Fibroblast of the conjunctiva (primary cell): ENCODE results near the gene RTN1.

Experiments
- DNase-seq: peaks from one replicate; pipeline ENCODE4 v3.0.0-alpha.2; 2010; ENCODE audit warnings: low read depth

RTN1 gene

DNA sequence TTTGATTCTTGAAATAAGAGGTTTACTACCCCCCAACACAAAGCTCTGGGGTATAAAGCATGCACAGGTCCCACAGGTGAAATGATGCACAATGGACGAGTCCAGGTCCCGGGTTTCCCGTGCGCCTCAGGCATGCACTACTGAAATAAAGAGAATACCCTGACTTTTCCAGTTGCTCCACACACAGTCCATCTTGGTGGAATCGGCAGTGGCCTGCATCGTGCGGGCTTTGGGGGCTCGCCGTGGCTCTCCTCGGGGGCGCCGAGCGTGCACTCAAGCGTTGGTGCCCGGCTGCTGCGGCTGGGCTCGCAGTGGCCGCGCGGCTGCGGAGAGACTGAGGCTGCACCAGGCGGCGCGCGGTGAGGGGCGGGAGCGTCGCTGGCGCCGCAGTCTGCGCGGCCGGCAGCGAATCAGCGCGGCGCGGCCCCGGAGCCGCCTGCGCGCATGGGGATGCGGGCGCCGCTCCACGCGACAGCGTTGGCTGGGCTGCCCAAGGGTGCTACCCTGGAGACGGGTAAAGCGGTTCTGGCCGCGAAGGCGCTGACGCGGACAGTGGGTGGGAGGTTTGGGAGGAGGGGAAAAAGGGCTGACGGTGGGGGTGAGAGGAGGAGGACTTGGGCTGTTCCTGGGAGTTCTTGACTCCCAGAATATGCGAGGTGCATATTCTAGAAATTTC lies 240.2 kb downstream of the RTN1 start:
- no peak for DNase-seq

GRCh38 chr14:59629444-59630287 lies 240.9 kb downstream of the RTN1 start:
- no peak for DNase-seq

DNA sequence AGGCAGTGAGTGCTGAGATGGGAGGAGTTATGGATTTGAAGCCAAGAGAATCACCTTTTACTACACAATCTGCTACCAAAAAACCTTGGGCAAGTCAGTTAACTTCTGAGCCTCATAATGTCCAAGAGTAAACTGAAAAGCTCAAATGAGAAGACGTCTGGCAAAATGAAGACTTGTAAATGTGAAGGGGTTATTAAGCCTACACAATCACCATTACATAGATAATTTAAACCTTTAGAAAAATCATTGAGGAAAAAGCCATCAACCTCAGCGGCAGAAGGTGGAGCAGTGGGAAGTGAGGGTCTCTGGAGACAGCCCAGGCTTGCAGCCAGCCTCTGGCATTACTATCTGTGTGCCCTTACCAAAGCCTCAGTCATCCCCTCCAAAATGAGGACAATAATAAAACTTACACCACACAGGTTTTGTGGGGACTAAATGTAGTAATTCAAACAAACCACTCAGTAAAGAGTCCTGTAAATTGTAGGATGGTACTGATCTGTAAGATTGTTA lies 243.5 kb downstream of the RTN1 start:
- DNase-seq, result no peak

- DNase-seq, result no peak
Measured at GRCh38 chr14:59622631-59623030, 247.9 kb downstream of the RTN1 start.

GRCh38 chr14:59619061-59619460 lies 251.5 kb downstream of the RTN1 start:
- no peak for DNase-seq

DNA sequence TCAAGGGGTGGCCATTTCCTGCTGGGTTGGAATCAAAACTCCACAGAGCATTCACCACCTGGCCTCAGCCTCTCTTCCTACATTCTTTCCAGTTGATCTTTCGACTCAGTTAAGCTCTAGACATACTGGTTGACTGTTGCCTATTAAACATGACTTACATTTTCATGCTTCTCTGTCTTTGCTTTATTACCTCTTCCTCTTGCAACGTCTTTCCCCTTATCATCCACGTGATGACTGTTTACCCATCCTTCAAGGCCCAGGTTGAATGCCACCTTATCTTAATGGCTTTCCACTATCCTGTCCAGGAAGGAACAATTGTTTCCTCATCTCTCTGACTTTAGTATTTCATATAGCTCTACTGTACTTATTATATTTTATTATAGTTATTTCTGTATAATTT lies 269.5 kb downstream of the RTN1 start:
- no peak for DNase-seq

- DNase-seq, result no peak
Measured at GRCh38 chr14:59600211-59600945, 270.2 kb downstream of the RTN1 start.

- no peak for DNase-seq
Measured at GRCh38 chr14:59595071-59595470, 275.5 kb downstream of the RTN1 start.

- DNase-seq, result no peak
Measured at GRCh38 chr14:59591641-59592370, 278.8 kb downstream of the RTN1 start.

GRCh38 chr14:59588101-59588500 lies 282.5 kb downstream of the RTN1 start:
- DNase-seq, result no peak

- DNase-seq, result peak; percentile 5
Measured at GRCh38 chr14:59585891-59586554, 284.6 kb downstream of the RTN1 start.

DNA sequence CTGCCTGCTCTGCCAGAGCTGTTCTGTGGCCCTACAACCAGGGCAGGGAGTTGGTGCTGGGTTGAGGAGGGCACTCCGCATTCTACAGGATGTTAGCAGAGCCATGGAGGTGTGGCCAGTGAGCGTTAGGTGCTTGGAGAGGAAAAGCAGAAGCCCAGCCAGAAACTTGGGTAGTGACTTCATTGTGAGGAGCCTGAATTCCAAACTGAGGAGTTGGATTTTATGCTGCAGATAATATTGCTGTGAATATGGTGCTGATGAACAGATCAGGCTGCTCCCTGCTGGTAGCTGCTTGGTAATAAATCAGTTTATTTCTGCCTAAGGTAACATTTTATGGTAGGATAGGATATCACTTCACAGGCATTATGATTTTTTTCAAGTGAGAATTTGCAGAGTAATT lies 286.8 kb downstream of the RTN1 start:
- no peak for DNase-seq

DNA sequence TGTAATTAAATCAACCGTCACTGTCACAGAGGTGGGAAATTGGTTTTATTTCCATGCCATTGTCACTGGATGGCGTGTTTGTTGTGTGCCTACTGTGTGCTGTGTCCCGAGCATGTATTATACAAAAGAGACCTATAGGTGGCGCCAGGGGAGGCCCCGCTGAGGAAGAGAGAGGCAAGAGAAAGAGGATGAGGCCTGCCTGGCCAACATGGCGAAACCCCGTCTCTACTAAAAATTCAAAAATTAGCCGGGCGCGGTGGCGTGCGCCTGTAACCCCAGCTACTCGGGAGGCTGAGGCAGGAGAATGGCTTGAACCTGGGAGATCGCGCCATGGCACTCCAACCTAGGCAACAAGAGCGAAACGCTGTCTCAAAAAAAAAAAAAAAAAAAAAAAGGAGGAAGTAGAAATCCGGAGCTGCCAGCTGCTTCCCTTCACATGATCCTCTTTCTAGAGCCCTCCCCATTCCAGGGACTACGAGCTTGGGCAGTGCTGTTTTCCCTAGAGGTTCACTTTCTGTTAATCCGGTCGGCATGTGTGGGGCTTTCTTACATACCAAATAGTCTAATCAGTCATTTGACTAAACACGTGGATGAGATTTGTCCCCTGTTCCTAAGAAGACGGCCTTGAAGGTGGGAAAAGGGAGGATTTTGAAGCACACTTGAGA lies 287.6 kb downstream of the RTN1 start:
- no peak for DNase-seq

GRCh38 chr14:59582161-59582560 lies 288.4 kb downstream of the RTN1 start:
- DNase-seq, result no peak

GRCh38 chr14:59580911-59581310 lies 289.7 kb downstream of the RTN1 start:
- DNase-seq, result no peak

DNA sequence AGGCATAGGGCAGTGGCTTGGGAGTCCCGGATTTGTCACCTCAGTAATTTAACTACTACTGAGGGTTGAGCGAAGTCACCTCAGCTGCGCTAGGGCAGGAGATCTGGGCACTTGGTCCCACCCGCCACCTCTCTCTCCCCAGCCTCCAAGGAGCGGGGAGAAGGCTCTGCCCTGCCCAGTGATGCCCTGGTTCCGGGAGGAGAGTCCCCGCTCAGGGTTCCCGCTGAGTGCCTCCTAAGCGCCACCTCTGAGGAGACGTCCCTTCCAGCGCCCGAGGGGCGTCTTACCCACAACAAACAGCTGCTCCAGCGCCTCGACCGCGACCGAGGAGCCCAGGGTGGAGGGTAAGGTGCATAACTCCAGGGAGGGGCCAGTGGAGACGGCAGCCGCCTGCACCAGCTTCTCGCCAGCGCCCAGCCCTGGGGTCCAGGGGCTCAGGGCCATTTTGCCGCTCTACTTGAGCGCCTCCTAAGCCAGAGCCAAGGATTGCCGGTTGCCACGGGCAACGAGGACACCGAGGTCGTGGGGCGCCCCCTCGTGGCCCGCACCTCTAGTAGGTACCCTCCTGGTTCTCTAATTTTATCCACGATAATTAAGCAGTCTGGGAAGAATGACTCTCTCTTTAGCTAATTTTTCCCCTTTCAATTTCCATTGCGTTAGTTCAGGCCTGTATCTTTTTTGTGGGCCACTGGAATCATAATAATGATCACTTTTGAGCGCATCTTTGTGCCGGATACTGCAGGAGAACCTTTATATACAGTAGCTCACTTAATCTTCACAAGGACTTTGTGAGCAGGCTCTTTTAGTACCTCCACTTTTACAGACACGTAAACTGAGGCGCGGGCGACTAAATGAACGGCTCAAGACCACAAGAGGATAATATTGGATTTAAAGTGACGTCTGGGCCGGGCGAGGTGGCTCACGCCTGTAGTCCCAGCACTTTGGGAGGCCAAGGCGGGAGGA lies 294.0 kb downstream of the RTN1 start, which contains the start of gene CCDC175:
CCDC175 (minus strand) TSS at position 481 of the 963 bp plus-strand sequence; CDS start at position 444, 37 bp downstream.
- DNase-seq, result peak; percentile 71

DNA sequence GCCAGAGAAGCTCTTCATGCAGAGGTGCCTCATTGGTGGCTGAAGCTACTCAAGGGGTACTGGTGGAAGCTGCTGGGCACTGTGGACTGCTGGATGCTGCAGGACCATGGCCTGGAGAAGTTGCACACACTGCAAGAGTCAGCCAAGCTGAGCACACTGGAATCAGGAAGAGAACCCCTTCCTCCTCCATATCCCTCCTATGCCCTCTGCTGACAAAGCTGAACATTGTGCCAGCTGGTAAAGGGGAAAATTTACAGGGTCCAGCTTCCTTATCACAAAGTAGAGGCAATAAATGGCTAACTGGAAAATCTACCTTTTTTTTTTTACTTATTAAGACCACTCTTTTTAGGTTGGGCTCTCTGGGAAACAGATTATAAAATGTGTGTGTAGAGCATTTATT lies 300.5 kb downstream of the RTN1 start:
- DNase-seq, result no peak

DNA sequence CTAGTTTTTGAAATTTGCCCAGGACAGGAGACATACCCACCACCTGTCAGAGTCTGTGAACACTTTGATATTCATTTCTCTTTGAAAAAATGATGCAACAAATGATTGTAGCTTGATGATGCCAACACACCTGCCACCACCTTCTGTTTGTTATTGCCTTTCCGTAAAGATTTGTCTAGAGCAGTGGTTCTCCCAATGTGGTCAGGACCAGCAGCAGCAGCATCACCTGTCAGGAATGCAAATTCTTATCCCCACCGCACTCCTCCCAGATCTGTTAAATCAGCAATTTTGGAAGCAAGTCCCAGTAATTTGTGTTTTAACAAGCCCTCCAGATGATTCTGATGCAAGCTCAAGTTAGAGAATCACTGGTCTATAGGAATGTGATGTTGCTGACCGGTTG lies 303.9 kb downstream of the RTN1 start:
- no peak for DNase-seq

DNA sequence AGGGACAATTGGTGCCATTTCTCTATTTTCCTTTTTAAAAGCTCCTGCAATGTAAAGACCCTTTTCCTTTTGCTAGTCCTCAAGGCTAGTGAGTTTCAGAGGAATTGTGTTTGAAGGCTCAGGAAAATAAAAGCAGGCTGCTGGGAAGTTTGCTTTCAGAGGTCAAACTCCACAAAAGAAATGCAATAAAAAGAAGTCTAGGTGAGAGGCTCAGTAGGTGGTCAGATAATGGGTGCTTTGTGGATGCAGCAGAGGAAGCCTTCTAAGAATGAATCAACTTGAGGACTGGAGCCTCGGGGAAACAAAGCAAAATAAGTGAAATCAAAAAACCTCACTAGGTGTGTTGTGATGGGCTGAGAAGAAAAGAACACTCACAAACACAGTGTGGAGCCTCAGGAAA lies 304.3 kb downstream of the RTN1 start:
- no peak for DNase-seq

DNA sequence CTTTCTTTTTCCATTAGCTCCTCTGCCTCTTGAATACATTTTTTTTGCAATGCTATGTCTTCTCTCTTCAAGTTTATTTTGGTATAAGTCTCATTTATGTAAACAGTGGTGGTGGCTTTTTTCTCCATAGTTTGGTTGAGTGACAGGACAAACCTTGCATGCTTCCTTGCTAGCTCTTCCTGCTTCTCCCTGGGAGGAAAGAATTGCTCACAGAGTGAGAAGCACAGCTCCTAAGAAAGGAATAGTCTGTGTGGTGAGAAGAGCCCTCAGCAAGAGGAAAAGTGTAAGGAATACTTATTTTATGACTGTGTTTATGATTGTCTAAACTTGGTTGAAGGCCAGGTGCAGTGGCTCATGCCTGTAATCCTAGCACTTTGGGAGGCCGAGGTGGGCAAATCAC lies 305.5 kb downstream of the RTN1 start:
- DNase-seq, result no peak
